Astrocyte (in vitro differentiated cells and primary cell): ENCODE data around the gene LRRK1. TPM values are rescaled to one million over a fixed set of nuclear protein-coding genes. Genes with fewer than 3 reads are reported as not detected.
"Not testable (repeated sequence)": the region's sequence is repeated elsewhere in the genome, so short reads cannot be mapped to it uniquely, and the experiment has no call there.

Experiments
- DNase-seq: peaks from one replicate; pipeline ENCODE4 v3.0.0-alpha.2; 2010; ENCODE audit warnings: low read depth
- FAIRE-seq: peaks from 2 replicates; lab custom pipeline; 2011; peaks lifted over from hg19 to GRCh38; lab: Jason Lieb, UNC
- H2AFZ ChIP-seq: 2 replicates; pipeline ENCODE4 v1.6.0; 2012; ENCODE audit warnings: low read depth, low read length, inconsistent platforms
- H3K27ac ChIP-seq: 2 replicates; pipeline ENCODE4 v1.5.1; 2011; ENCODE audit warnings: low read depth, low read length, inconsistent platforms
- H3K27me3 ChIP-seq: 2 replicates; pipeline ENCODE4 v1.6.0; 2011; ENCODE audit warnings: low read length, inconsistent platforms; ENCODE audit not compliant: insufficient read depth
- H3K36me3 ChIP-seq: 2 replicates; pipeline ENCODE4 v1.5.1; 2011; ENCODE audit warnings: low read length, inconsistent platforms; ENCODE audit not compliant: insufficient read depth
- H3K4me1 ChIP-seq: 2 replicates; pipeline ENCODE4 v1.5.1; 2011; ENCODE audit warnings: low read length, inconsistent platforms; ENCODE audit not compliant: insufficient read depth
- H3K4me2 ChIP-seq: 2 replicates; pipeline ENCODE4 v1.6.0; 2012; ENCODE audit warnings: low read length, inconsistent platforms
- H3K4me3 ChIP-seq: 2 replicates; pipeline ENCODE4 v1.5.1; 2011; ENCODE audit warnings: low read depth, mild to moderate bottlenecking, low read length, inconsistent platforms; ENCODE audit not compliant: insufficient read depth
- H3K79me2 ChIP-seq: 2 replicates; pipeline ENCODE4 v1.6.0; 2012; ENCODE audit warnings: mild to moderate bottlenecking, low read length, inconsistent platforms; ENCODE audit not compliant: insufficient read depth
- H3K9ac ChIP-seq: 2 replicates; pipeline ENCODE4 v1.6.0; 2012; ENCODE audit warnings: mild to moderate bottlenecking, low read length, inconsistent platforms
- H3K9me3 ChIP-seq: 2 replicates; pipeline ENCODE4 v1.5.1; 2012; ENCODE audit warnings: low read depth, mild to moderate bottlenecking, low read length, inconsistent platforms; ENCODE audit not compliant: insufficient read depth
- H4K20me1 ChIP-seq: 2 replicates; pipeline ENCODE4 v1.6.0; 2012; ENCODE audit warnings: low read length, inconsistent platforms; ENCODE audit not compliant: insufficient read depth
- H3K27ac Mint-ChIP-seq: one replicate; pipeline ENCODE4 v1.8.0; 2021; ENCODE audit warnings: mild to moderate bottlenecking, mixed read lengths; ENCODE audit not compliant: unreplicated experiment
- H3K27me3 Mint-ChIP-seq: one replicate; pipeline ENCODE4 v1.8.0; 2021; ENCODE audit warnings: low read depth, mixed read lengths; ENCODE audit not compliant: unreplicated experiment
- H3K36me3 Mint-ChIP-seq: one replicate; pipeline ENCODE4 v1.8.0; 2021; ENCODE audit warnings: low read depth, mixed read lengths; ENCODE audit not compliant: unreplicated experiment
- H3K4me1 Mint-ChIP-seq: one replicate; pipeline ENCODE4 v1.8.0; 2021; ENCODE audit warnings: low read depth, mixed read lengths; ENCODE audit not compliant: unreplicated experiment
- H3K4me3 Mint-ChIP-seq: one replicate; pipeline ENCODE4 v1.8.0; 2021; ENCODE audit warnings: mild to moderate bottlenecking, moderate library complexity, mixed read lengths; ENCODE audit not compliant: unreplicated experiment
- H3K9me3 Mint-ChIP-seq: one replicate; pipeline ENCODE4 v1.8.0; 2021; ENCODE audit warnings: mild to moderate bottlenecking, mixed read lengths; ENCODE audit not compliant: unreplicated experiment
- CTCF ChIP-seq: IDR thresholded peaks from 2 replicates; pipeline ENCODE4 v1.5.1; 2011; ENCODE audit warnings: low read depth, mild to moderate bottlenecking, inconsistent platforms, low read length, moderate library complexity; ENCODE audit not compliant: insufficient read depth
- EZH2 ChIP-seq: IDR thresholded peaks from 2 replicates; pipeline ENCODE4 v1.6.1; 2012; ENCODE audit warnings: mild to moderate bottlenecking, low read length, inconsistent platforms; ENCODE audit not compliant: insufficient read depth
- total RNA-seq: library from RNA; stranded (reverse); gene quantifications from 2 replicates; pipeline ENCODE4 v1.2.1, GENCODE V29; 2021

LRRK1 gene
- total RNA-seq, 1 donor from 2014 or later, result 0.41 TPM

- H3K4me2 ChIP-seq, result peak overlapping the region; percentile 74
- H3K27ac ChIP-seq, result peak overlapping the region; percentile 81
- H2AFZ ChIP-seq, result peak overlapping the region; percentile 68
- H3K27ac Mint-ChIP-seq, result peak overlapping the region; percentile 99
- no peaks in the 10 kb centered on the region for H4K20me1 ChIP-seq
- H3K27me3 Mint-ChIP-seq, result peaks cover 7% of the 10 kb centered on the region
- TF ChIP-seq EZH2 (no peak), CTCF (no peak)
- H3K9me3 Mint-ChIP-seq, result no peaks in the 10 kb centered on the region
- peaks cover 1% of the 10 kb centered on the region for H3K36me3 Mint-ChIP-seq
- peaks cover 29% of the 10 kb centered on the region for H3K4me1 ChIP-seq
- H3K4me1 Mint-ChIP-seq, result peaks cover 25% of the 10 kb centered on the region
- DNase-seq, result peak; percentile 87
- no peaks in the 10 kb centered on the region for H3K36me3 ChIP-seq
- no peaks in the 10 kb centered on the region for H3K79me2 ChIP-seq
- H3K27me3 ChIP-seq, result no peaks in the 10 kb centered on the region
- peak; percentile 29 for FAIRE-seq
- H3K9ac ChIP-seq, result peak overlapping the region; percentile 35
- H3K4me3 ChIP-seq, result no peak overlapping the region
- H3K9me3 ChIP-seq, result no peaks in the 10 kb centered on the region
- peak overlapping the region; percentile 17 for H3K4me3 Mint-ChIP-seq
Measured at GRCh38 chr15:101070502-101071273, 151.5 kb downstream of the LRRK1 start.

GRCh38 chr15:101071651-101072050, 152.5 kb downstream of the LRRK1 start:
- peaks cover 25% of the 10 kb centered on the region for H3K4me1 Mint-ChIP-seq
- no peak overlapping the region for H3K27ac ChIP-seq
- H3K4me3 Mint-ChIP-seq, result no peak overlapping the region

GRCh38 chr15:101072235-101072634, 153.1 kb downstream of the LRRK1 start:
- H3K27ac ChIP-seq, H2AFZ ChIP-seq, H3K27me3 Mint-ChIP-seq, H3K79me2 ChIP-seq, H3K36me3 Mint-ChIP-seq, FAIRE-seq, H4K20me1 ChIP-seq, H3K36me3 ChIP-seq, H3K9me3 ChIP-seq, H3K9ac ChIP-seq, H3K27me3 ChIP-seq, H3K9me3 Mint-ChIP-seq, H3K4me3 Mint-ChIP-seq, H3K27ac Mint-ChIP-seq, H3K4me2 ChIP-seq, DNase-seq, H3K4me3 ChIP-seq: not testable (repeated sequence)
- H3K4me1 Mint-ChIP-seq, result peaks cover 25% of the 10 kb centered on the region
- H3K4me1 ChIP-seq, result peaks cover 29% of the 10 kb centered on the region

More at GRCh38 chr15:101071651-101072050, 152.5 kb downstream of the LRRK1 start:
- no peaks in the 10 kb centered on the region for H3K9me3 Mint-ChIP-seq
- no peak overlapping the region for H2AFZ ChIP-seq
- H4K20me1 ChIP-seq, result no peaks in the 10 kb centered on the region
- no peak overlapping the region for H3K4me3 ChIP-seq
- H3K4me1 ChIP-seq, result peaks cover 29% of the 10 kb centered on the region
- peak overlapping the region; percentile 99 for H3K27ac Mint-ChIP-seq
- DNase-seq, result no peak
- FAIRE-seq, result no peak
- H3K36me3 ChIP-seq, result no peaks in the 10 kb centered on the region
- no peak overlapping the region for H3K9ac ChIP-seq
- H3K9me3 ChIP-seq, result no peaks in the 10 kb centered on the region
- peaks cover 1% of the 10 kb centered on the region for H3K36me3 Mint-ChIP-seq
- no peaks in the 10 kb centered on the region for H3K27me3 ChIP-seq
- no peak overlapping the region for H3K4me2 ChIP-seq
- H3K79me2 ChIP-seq, result no peaks in the 10 kb centered on the region
- TF ChIP-seq CTCF (no peak), EZH2 (no peak)
- peaks cover 7% of the 10 kb centered on the region for H3K27me3 Mint-ChIP-seq

- H3K9me3 Mint-ChIP-seq, H3K9me3 ChIP-seq, H3K9ac ChIP-seq, FAIRE-seq, H3K27ac ChIP-seq, H2AFZ ChIP-seq, H4K20me1 ChIP-seq, H3K79me2 ChIP-seq, H3K4me1 ChIP-seq, H3K36me3 Mint-ChIP-seq, H3K27me3 ChIP-seq, H3K4me2 ChIP-seq, H3K36me3 ChIP-seq, H3K4me3 Mint-ChIP-seq, H3K4me1 Mint-ChIP-seq, DNase-seq, H3K27ac Mint-ChIP-seq, H3K4me3 ChIP-seq: not testable (repeated sequence)
- H3K27me3 Mint-ChIP-seq, result peaks cover 14% of the 10 kb centered on the region
Measured at GRCh38 chr15:101077806-101078668, 158.9 kb downstream of the LRRK1 start.
